Vagina (tissue), 2 donors: ENCODE results near the gene CCM2.

Experiments
- CTCF ChIP-seq, 3 experiments: fragments of 450-650 bp in 2 of 3; fragments of 200-600 bp in 1 of 3; sonication (generic) in 1 of 3; IDR thresholded peaks; one replicate each; pipeline ENCODE4 v1.5.1; 2017 to 2019; ENCODE audit warnings: antibody characterized with exemption in 3 of 3, mild to moderate bottlenecking in 2 of 3, moderate library complexity in 2 of 3
- POLR2A ChIP-seq, 2 donors: fragments of 450-650 bp; IDR thresholded peaks; one replicate each; pipeline ENCODE4 v1.6.1; 2017; ENCODE audit warnings: antibody characterized with exemption in 2 of 2, mild to moderate bottlenecking in 2 of 2, moderate library complexity in 2 of 2
- POLR2AphosphoS5 ChIP-seq, 2 donors: sonication (generic); formaldehyde crosslinking; IDR thresholded peaks; one replicate each; pipeline ENCODE4 v1.9.0; 2017; ENCODE audit warnings: antibody characterized with exemption in 2 of 2, mild to moderate bottlenecking in 2 of 2, low read depth in 1 of 2; ENCODE audit not compliant: insufficient read depth in 1 of 2

- no peak for TF ChIP-seq CTCF (IDR thresholded peaks at IDR 0.05)
- no peak for TF ChIP-seq POLR2AphosphoS5 (IDR thresholded peaks at IDR 0.05; ENCODE audit: insufficient read depth in 1 of 2, low read depth in 1 of 2)
- no peak for TF ChIP-seq POLR2A (IDR thresholded peaks at IDR 0.05)
These were observed 66.4 kb downstream of the CCM2 start for GRCh38 chr7:45066409-45066808.
